Hepatocyte (in vitro differentiated cells): ENCODE results near the gene MCM6.

Source experiments
- EZH2 ChIP-seq: fragments of 200-600 bp; sonication (generic); IDR thresholded peaks from 2 replicates; pipeline ENCODE4 v1.6.1; 2016; ENCODE audit warnings: antibody characterized with exemption, mild to moderate bottlenecking, borderline replicate concordance
- EZH2phosphoT487 ChIP-seq: fragments of 200-600 bp; sonication (generic); IDR thresholded peaks from one replicate; pipeline ENCODE4 v1.6.1; 2018; ENCODE audit warnings: antibody characterized with exemption, mild to moderate bottlenecking, low read depth, moderate library complexity; ENCODE audit not compliant: unreplicated experiment, severe bottlenecking
- TF ChIP-seq, protein P1 (sequence below): fragments of 200-600 bp; sonication (generic); IDR thresholded peaks from 2 replicates; pipeline ENCODE4 v1.5.1; 2016; ENCODE audit warnings: antibody characterized with exemption, mild to moderate bottlenecking; ENCODE audit not compliant: poor library complexity

DNA sequence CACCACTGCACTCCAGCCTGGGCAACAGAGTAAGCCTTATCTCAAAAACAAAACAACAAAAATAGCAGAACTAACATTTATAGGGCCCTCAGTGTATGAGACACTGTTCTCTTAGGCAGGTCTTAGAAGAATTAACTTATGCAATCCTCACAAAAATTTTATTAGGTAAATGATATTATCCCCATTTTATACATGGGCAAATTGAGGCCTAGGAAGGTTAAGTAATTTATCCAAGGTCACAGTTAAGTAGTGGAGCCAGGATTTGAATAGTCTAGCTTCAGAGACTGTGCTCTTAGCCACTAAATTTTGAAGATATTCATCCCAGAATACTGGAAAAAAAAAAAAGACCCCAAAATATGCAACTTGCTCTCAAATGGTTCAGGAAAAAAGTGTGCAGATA is 22.8 kb downstream of the MCM6 start:
- TF ChIP-seq, protein P1, sequence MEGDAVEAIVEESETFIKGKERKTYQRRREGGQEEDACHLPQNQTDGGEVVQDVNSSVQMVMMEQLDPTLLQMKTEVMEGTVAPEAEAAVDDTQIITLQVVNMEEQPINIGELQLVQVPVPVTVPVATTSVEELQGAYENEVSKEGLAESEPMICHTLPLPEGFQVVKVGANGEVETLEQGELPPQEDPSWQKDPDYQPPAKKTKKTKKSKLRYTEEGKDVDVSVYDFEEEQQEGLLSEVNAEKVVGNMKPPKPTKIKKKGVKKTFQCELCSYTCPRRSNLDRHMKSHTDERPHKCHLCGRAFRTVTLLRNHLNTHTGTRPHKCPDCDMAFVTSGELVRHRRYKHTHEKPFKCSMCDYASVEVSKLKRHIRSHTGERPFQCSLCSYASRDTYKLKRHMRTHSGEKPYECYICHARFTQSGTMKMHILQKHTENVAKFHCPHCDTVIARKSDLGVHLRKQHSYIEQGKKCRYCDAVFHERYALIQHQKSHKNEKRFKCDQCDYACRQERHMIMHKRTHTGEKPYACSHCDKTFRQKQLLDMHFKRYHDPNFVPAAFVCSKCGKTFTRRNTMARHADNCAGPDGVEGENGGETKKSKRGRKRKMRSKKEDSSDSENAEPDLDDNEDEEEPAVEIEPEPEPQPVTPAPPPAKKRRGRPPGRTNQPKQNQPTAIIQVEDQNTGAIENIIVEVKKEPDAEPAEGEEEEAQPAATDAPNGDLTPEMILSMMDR: no peak
- TF ChIP-seq EZH2phosphoT487 (no peak), EZH2 (no peak)
